ENCODE data around the gene GRPEL2. TPM values are rescaled to one million over a fixed set of nuclear protein-coding genes. Genes with fewer than 3 reads are reported as not detected.

Gene GRPEL2
- total RNA-seq, 1 experiment from 2014 or later = 47.3 TPM

GRCh38 chr5:149352169-149352568, 6.9 kb downstream of the GRPEL2 start:
- Mint-ChIP-seq H3K27ac (no peak overlapping the region), H3K9me3 (no peaks in the 10 kb centered on the region), H3K4me1 (peaks cover 5% of the 10 kb centered on the region in 2 experiments), H3K27me3 (ENCODE audit: low read depth) (no peaks in the 10 kb centered on the region), H3K4me3 (no peak overlapping the region), H3K36me3 (ENCODE audit: insufficient read depth in 1 of 3, low read depth in 3 of 3) (peaks cover 34 to 86% (median 72%) of the 10 kb centered on the region in 3 experiments; a peak in 6 of 7 replicates)
- no peaks in the 10 kb centered on the region for H3K23me2 ChIP-seq (ENCODE audit: insufficient read length, low read depth, low read length, poor library complexity, severe bottlenecking)
- H3K9ac ChIP-seq (ENCODE audit: extremely low read depth, insufficient read length, low read length) = no peak overlapping the region
- no peak overlapping the region for H2BK12ac ChIP-seq (ENCODE audit: insufficient read length, low read depth, low read length)
- no peak overlapping the region for H2AK5ac ChIP-seq (ENCODE audit: insufficient read length, low read length)
- H3K27me3 ChIP-seq (ENCODE audit: insufficient read depth, low read length) = no peaks in the 10 kb centered on the region
- H2BK5ac ChIP-seq (ENCODE audit: insufficient read length, low read length) = no peak overlapping the region
- H4K5ac ChIP-seq (ENCODE audit: insufficient read length, low read depth, low read length) = no peak overlapping the region
- no CpG with 5 or more reads among the region's 4 CpGs for WGBS (ENCODE audit: extremely low coverage, insufficient read length, low lambda C conversion rate)
- H4K20me1 ChIP-seq (ENCODE audit: control insufficient read depth, insufficient read depth, insufficient read length) = no peaks in the 10 kb centered on the region
- no peak overlapping the region for H2BK20ac ChIP-seq (ENCODE audit: low read depth, low read length, poor library complexity, severe bottlenecking)
- H3K79me1 ChIP-seq (ENCODE audit: insufficient read depth, low read depth, low read length, poor library complexity, severe bottlenecking) = peaks cover under 1% of the 10 kb centered on the region
- no peak overlapping the region for H3K4me2 ChIP-seq (ENCODE audit: insufficient read depth, insufficient read length, low read length)
- H3K4ac ChIP-seq (ENCODE audit: low read depth, low read length) = no peak overlapping the region
- no peak for TF ChIP-seq CTCF (conservative IDR thresholded peaks at IDR 0.05)
- H3K9me3 ChIP-seq (ENCODE audit: control insufficient read depth, low read depth, low read length) = no peaks in the 10 kb centered on the region
- no peak overlapping the region for H2BK15ac ChIP-seq (ENCODE audit: low read depth, low read length)
- H3K27ac ChIP-seq (ENCODE audit: insufficient read length, low read depth, low read length) = no peak overlapping the region
- H2AFZ ChIP-seq (ENCODE audit: low read length) = no peak overlapping the region
- no peak overlapping the region for H2BK120ac ChIP-seq (ENCODE audit: low read depth, low read length, poor library complexity, severe bottlenecking)
- H3K79me2 ChIP-seq (ENCODE audit: insufficient read depth, low read length) = peaks cover under 1% of the 10 kb centered on the region; the same call in 1 of the 2 replicates
- no peak overlapping the region for H3K14ac ChIP-seq (ENCODE audit: insufficient read depth, low read length)
- H4K8ac ChIP-seq (replicated peaks; ENCODE audit: insufficient read length, low read depth, low read length) = no peak overlapping the region
- no peak overlapping the region for H3K56ac ChIP-seq (ENCODE audit: insufficient read length, low read depth, low read length)
- H3K18ac ChIP-seq (ENCODE audit: insufficient read length, low read depth, low read length) = no peak overlapping the region
- no peak overlapping the region for H4K91ac ChIP-seq (ENCODE audit: insufficient read length, low read depth, low read length)
- no peak for DNase-seq
- no peak overlapping the region for H3K23ac ChIP-seq (ENCODE audit: insufficient read length, low read depth, low read length)
- no peak overlapping the region for H3T11ph ChIP-seq (ENCODE audit: low read length)
- no peaks in the 10 kb centered on the region; the same call in 1 of the 2 replicates for H3K4me1 ChIP-seq (ENCODE audit: insufficient read depth, low read length)

Measured in H9 (cell line).